B cell (primary cell): Measurements from ENCODE around the gene RAI1.

ENCODE experiments used
- CTCF ChIP-seq: fragments of 200-600 bp; IDR thresholded peaks from one replicate; pipeline ENCODE4 v1.8.0; 2022; ENCODE audit warnings: antibody characterized with exemption, mild to moderate bottlenecking
- EZH2 ChIP-seq: IDR thresholded peaks from 2 replicates; pipeline ENCODE4 v1.6.1; 2012; ENCODE audit warnings: borderline replicate concordance, low read depth, mild to moderate bottlenecking, moderate library complexity, low read length; ENCODE audit not compliant: insufficient read depth, poor library complexity, severe bottlenecking

GRCh38 chr17:17860766-17861107, 179.5 kb downstream of the RAI1 start:
- TF ChIP-seq EZH2 (no peak), CTCF (no peak)
